Measurements from ENCODE around the gene AACS. TPM values are rescaled to one million over a fixed set of nuclear protein-coding genes. Genes with fewer than 3 reads are reported as not detected.

Gene AACS
- total RNA-seq, 1 experiment from 2014 or later, result 31.3 TPM

DNA sequence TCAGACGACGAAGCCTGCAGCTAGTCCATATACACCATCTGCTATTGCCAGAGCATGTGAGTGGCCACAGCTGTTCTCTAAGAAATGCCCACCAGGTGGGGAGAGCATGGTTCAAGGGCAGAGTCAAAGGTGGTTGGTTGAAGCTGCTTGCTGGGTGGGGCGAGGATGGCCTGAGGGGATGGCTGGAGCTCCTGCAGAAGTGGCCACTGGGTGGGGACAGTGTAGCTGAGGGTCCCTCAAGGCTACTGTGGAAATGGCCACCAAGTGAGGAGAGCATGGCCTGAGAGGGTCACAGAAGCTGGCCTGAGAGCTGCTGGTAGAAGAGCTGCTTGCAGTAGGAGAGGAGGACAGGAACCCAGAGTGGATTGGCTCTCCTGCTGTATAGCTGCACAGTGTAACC lies 102.4 kb downstream of the AACS start:
- H3K27me3 Mint-ChIP-seq (ENCODE audit: insufficient read depth, unreplicated experiment), result peaks cover 11% of the 10 kb centered on the region
- H3K4me1 Mint-ChIP-seq (ENCODE audit: low read depth, unreplicated experiment), result no peaks in the 10 kb centered on the region
- no peaks in the 10 kb centered on the region for H3K9me3 ChIP-seq
- no peak overlapping the region for H3K27ac Mint-ChIP-seq (ENCODE audit: unreplicated experiment)
- H3K4me3 Mint-ChIP-seq (ENCODE audit: unreplicated experiment), result no peak overlapping the region
- BruUV-seq (replicated peaks), result no TSS peak
- H3K36me3 Mint-ChIP-seq (ENCODE audit: insufficient read depth, unreplicated experiment), result no peaks in the 10 kb centered on the region
- ChIA-PET CTCF (interaction anchor here (0.5 kb wide), 1 partner anchor 263 kb away, joined by 3 read pairs; no protein-coding TSS in a partner anchor), POLR2A (no interaction called here)
- no peak for DNase-seq
- no peaks in the 10 kb centered on the region for H3K9me3 Mint-ChIP-seq (ENCODE audit: unreplicated experiment)
- no peak for TF ChIP-seq CTCF (IDR thresholded peaks at IDR 0.05; ENCODE audit: insufficient read depth in 1 of 2, low read depth in 1 of 2, low read length in 1 of 2, severe bottlenecking in 1 of 2, unreplicated experiment in 1 of 2)
- H3K4me1 ChIP-seq, result no peaks in the 10 kb centered on the region
- no peaks in the 10 kb centered on the region for H3K27me3 ChIP-seq (replicated peaks; ENCODE audit: control insufficient read depth, insufficient read depth, low read length)
- H3K36me3 ChIP-seq (ENCODE audit: control insufficient read depth, insufficient read depth, low read length), result no peaks in the 10 kb centered on the region
- intact Hi-C loops (cut with micrococcal nuclease; ENCODE audit: unreplicated experiment), result no loop called here
- no peak overlapping the region for H3K4me3 ChIP-seq (ENCODE audit: low read depth, low read length)

GRCh38 chr12:125169451-125169850 lies 104.2 kb downstream of the AACS start:
- Mint-ChIP-seq H3K36me3 (ENCODE audit: insufficient read depth, unreplicated experiment) (no peaks in the 10 kb centered on the region), H3K4me1 (ENCODE audit: low read depth, unreplicated experiment) (no peaks in the 10 kb centered on the region), H3K9me3 (ENCODE audit: unreplicated experiment) (no peaks in the 10 kb centered on the region), H3K4me3 (ENCODE audit: unreplicated experiment) (no peak overlapping the region), H3K27ac (ENCODE audit: unreplicated experiment) (no peak overlapping the region), H3K27me3 (ENCODE audit: insufficient read depth, unreplicated experiment) (peaks cover 11% of the 10 kb centered on the region)
- Histone ChIP-seq H3K36me3 (ENCODE audit: control insufficient read depth, insufficient read depth, low read length) (no peaks in the 10 kb centered on the region), H3K27me3 (replicated peaks; ENCODE audit: control insufficient read depth, insufficient read depth, low read length) (no peaks in the 10 kb centered on the region), H3K4me3 (ENCODE audit: low read depth, low read length) (no peak overlapping the region), H3K9me3 (no peaks in the 10 kb centered on the region), H3K4me1 (no peaks in the 10 kb centered on the region)
- ChIA-PET POLR2A (no interaction called here), CTCF (no interaction called here)
- BruUV-seq (replicated peaks), result no TSS peak
- DNase-seq, result no peak
- TF ChIP-seq CTCF (IDR thresholded peaks at IDR 0.05; ENCODE audit: insufficient read depth in 1 of 2, low read depth in 1 of 2, low read length in 1 of 2, severe bottlenecking in 1 of 2, unreplicated experiment in 1 of 2), result no peak
- intact Hi-C loops (cut with micrococcal nuclease; ENCODE audit: unreplicated experiment), result no loop called here

DNA sequence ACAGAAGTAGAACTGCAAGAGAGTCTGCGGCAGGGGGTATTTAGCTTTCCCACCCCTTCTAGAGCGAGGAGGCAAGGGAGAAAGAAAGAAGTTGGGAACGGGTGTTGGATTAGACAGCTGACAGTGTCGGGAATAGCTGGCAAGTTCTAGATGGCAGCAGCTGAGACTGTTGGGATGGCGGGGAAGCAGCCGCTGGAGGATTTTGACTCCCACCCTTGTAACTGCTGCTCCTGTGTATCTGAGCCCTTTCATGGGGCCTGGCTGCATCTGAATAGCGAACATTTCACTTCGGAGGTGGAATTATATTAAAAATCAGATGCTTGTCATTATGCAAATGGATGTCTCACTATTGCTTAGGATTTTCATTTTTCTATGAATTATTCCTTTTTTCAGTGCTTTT lies 104.6 kb downstream of the AACS start:
- H3K4me3 Mint-ChIP-seq (ENCODE audit: unreplicated experiment), result no peak overlapping the region
- H3K9me3 ChIP-seq, result no peaks in the 10 kb centered on the region
- no peaks in the 10 kb centered on the region for H3K36me3 ChIP-seq (ENCODE audit: control insufficient read depth, insufficient read depth, low read length)
- no peaks in the 10 kb centered on the region for H3K9me3 Mint-ChIP-seq (ENCODE audit: unreplicated experiment)
- H3K4me1 Mint-ChIP-seq (ENCODE audit: low read depth, unreplicated experiment), result no peaks in the 10 kb centered on the region
- ChIA-PET CTCF (no interaction called here), POLR2A (no interaction called here)
- no peaks in the 10 kb centered on the region for H3K27me3 ChIP-seq (replicated peaks; ENCODE audit: control insufficient read depth, insufficient read depth, low read length)
- no peak for DNase-seq
- BruUV-seq (replicated peaks), result no TSS peak
- no peaks in the 10 kb centered on the region for H3K36me3 Mint-ChIP-seq (ENCODE audit: insufficient read depth, unreplicated experiment)
- H3K4me1 ChIP-seq, result no peaks in the 10 kb centered on the region
- no peak overlapping the region for H3K27ac Mint-ChIP-seq (ENCODE audit: unreplicated experiment)
- intact Hi-C loops (cut with micrococcal nuclease; ENCODE audit: unreplicated experiment), result no loop called here
- peaks cover 12% of the 10 kb centered on the region for H3K27me3 Mint-ChIP-seq (ENCODE audit: insufficient read depth, unreplicated experiment)
- H3K4me3 ChIP-seq (ENCODE audit: low read depth, low read length), result no peak overlapping the region
- TF ChIP-seq CTCF (IDR thresholded peaks at IDR 0.05; ENCODE audit: insufficient read depth in 1 of 2, low read depth in 1 of 2, low read length in 1 of 2, severe bottlenecking in 1 of 2, unreplicated experiment in 1 of 2), result no peak
